ENCODE measurements around the gene GORASP1.
"Not testable (repeated sequence)": the region's sequence is repeated elsewhere in the genome, so short reads cannot be mapped to it uniquely, and the experiment has no call there.

GORASP1 gene

GRCh38 chr3:39064646-39065045, 42.8 kb downstream of the GORASP1 start:
- no peak for DNase-seq (ENCODE audit: low read depth)

- DNase-seq (ENCODE audit: low read depth), result no peak
These were observed 44.3 kb downstream of the GORASP1 start for GRCh38 chr3:39063143-39063542.

- no peak for DNase-seq (ENCODE audit: low read depth)
These were observed 45.2 kb downstream of the GORASP1 start for GRCh38 chr3:39062180-39062579.

- DNase-seq (ENCODE audit: low read depth), result not testable (repeated sequence)
These were observed 46.2 kb downstream of the GORASP1 start for GRCh38 chr3:39061228-39061627.

GRCh38 chr3:39056151-39056550, 51.3 kb downstream of the GORASP1 start:
- no peak for DNase-seq (ENCODE audit: low read depth)

- no peak for DNase-seq (ENCODE audit: low read depth)
These were observed 53.7 kb downstream of the GORASP1 start for GRCh38 chr3:39053696-39054095.

GRCh38 chr3:39052583-39052982, 54.8 kb downstream of the GORASP1 start:
- no peak for DNase-seq (ENCODE audit: low read depth)

- peak; percentile 91 for DNase-seq (ENCODE audit: low read depth)
These were observed 55.5 kb downstream of the GORASP1 start, which contains the start of the genes SCN11A and WDR48 for GRCh38 chr3:39051649-39052561. Gene SCN11A, minus strand, starts transcription at chr3:39051944. Its CDS starts 101,582 bp downstream, at chr3:38950362. Gene WDR48, plus strand, starts transcription at chr3:39052016. Its CDS starts 10 bp downstream, at chr3:39052026.

- no peak for DNase-seq (ENCODE audit: low read depth)
These were observed 57.4 kb downstream of the GORASP1 start for GRCh38 chr3:39050029-39050428.

All from amniotic epithelial cell (primary cell).